Measurements from ENCODE around the gene LAMC2.

Gene LAMC2

GRCh38 chr1:183199304-183199703 is 13.2 kb downstream of the LAMC2 start:
- ChIA-PET POLR2A (no interaction called here), CTCF (no interaction called here)
- no peak for DNase-seq (ENCODE audit: extremely low spot score)
- TF ChIP-seq CTCF (IDR thresholded peaks at IDR 0.05; ENCODE audit: control extremely low read depth, extremely low read depth, low read depth, missing control alignments), result no peak

- DNase-seq (ENCODE audit: extremely low spot score), result no peak
- TF ChIP-seq CTCF (IDR thresholded peaks at IDR 0.05; ENCODE audit: control extremely low read depth, extremely low read depth, low read depth, missing control alignments), result no peak
- CTCF ChIA-PET, result interaction anchor here (1.2 kb wide), 1 partner anchor 9 kb away, joined by 3 read pairs; no protein-coding TSS in a partner anchor
- POLR2A ChIA-PET, result no interaction called here
Observed at GRCh38 chr1:183200451-183200850, 14.4 kb downstream of the LAMC2 start.

- no peak for TF ChIP-seq CTCF (IDR thresholded peaks at IDR 0.05; ENCODE audit: control extremely low read depth, extremely low read depth, low read depth, missing control alignments)
- no peak for DNase-seq (ENCODE audit: extremely low spot score)
- ChIA-PET CTCF (interaction anchor here (1.2 to 1.9 kb wide), 2 partner anchors 13 to 240 kb away, joined by 3 to 5 read pairs; no protein-coding TSS in a partner anchor), POLR2A (no interaction called here)
Observed at GRCh38 chr1:183203094-183203493, 17.0 kb downstream of the LAMC2 start.

- ChIA-PET CTCF (interaction anchor here (0.8 to 3.5 kb wide), 3 partner anchors 15 to 29 kb away, joined by 3 to 17 read pairs (median 4); no protein-coding TSS in a partner anchor), POLR2A (no interaction called here)
- no peak for TF ChIP-seq CTCF (IDR thresholded peaks at IDR 0.05; ENCODE audit: control extremely low read depth, extremely low read depth, low read depth, missing control alignments)
- no peak for DNase-seq (ENCODE audit: extremely low spot score)
Observed at GRCh38 chr1:183205196-183205781, 19.2 kb downstream of the LAMC2 start.

GRCh38 chr1:183206538-183207122 is 20.6 kb downstream of the LAMC2 start:
- TF ChIP-seq CTCF (IDR thresholded peaks at IDR 0.05; ENCODE audit: control extremely low read depth, extremely low read depth, low read depth, missing control alignments), result no peak
- DNase-seq (ENCODE audit: extremely low spot score), result no peak
- ChIA-PET CTCF (interaction anchor here (0.7 to 3.5 kb wide), 6 partner anchors 10 to 84 kb away, joined by 3 to 17 read pairs (median 4); no protein-coding TSS in a partner anchor), POLR2A (no interaction called here)

- no peak for TF ChIP-seq CTCF (IDR thresholded peaks at IDR 0.05; ENCODE audit: control extremely low read depth, extremely low read depth, low read depth, missing control alignments)
- POLR2A ChIA-PET, result no interaction called here
- DNase-seq (ENCODE audit: extremely low spot score), result peak; percentile 46
- CTCF ChIA-PET, result interaction anchor here (0.8 to 3.8 kb wide), 3 partner anchors 15 to 247 kb away, joined by 3 to 19 read pairs (median 4); no protein-coding TSS in a partner anchor
Observed at GRCh38 chr1:183209533-183210158, 23.6 kb downstream of the LAMC2 start.

Measured in GM10248 (cell line).